ENCODE results near the gene MST1. TPM values are rescaled to one million over a fixed set of nuclear protein-coding genes. Genes with fewer than 3 reads are reported as not detected.
"Not testable (repeated sequence)": the region's sequence is repeated elsewhere in the genome, so short reads cannot be mapped to it uniquely, and the experiment has no call there.

Gene MST1
- polyA plus RNA-seq, 4 donors: 33.6 to 347 (median 113) TPM

DNA sequence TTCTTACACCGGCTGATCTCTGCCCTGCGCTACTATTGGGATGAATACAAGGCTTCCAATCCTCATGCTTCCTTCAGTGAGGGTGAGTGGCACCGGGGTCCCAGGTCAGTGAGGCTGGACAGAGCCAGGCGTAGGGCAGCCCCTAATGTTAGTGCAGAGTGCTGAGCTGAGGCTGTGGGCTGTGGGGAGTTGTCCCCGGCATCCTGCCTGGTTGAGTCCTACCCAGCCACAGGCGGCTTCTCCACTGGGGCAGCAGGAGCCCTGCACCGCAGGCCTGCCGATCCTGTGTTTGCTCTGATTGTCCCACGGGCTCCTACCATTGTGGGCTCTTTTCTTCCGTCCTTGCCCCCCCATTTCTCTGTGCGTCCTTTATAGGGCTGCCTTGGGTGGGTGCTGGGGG lies 13.4 kb upstream of the MST1 start:
- DNase-seq (ENCODE audit: low read depth in 4 of 4, low spot score in 3 of 4): no peak

DNA sequence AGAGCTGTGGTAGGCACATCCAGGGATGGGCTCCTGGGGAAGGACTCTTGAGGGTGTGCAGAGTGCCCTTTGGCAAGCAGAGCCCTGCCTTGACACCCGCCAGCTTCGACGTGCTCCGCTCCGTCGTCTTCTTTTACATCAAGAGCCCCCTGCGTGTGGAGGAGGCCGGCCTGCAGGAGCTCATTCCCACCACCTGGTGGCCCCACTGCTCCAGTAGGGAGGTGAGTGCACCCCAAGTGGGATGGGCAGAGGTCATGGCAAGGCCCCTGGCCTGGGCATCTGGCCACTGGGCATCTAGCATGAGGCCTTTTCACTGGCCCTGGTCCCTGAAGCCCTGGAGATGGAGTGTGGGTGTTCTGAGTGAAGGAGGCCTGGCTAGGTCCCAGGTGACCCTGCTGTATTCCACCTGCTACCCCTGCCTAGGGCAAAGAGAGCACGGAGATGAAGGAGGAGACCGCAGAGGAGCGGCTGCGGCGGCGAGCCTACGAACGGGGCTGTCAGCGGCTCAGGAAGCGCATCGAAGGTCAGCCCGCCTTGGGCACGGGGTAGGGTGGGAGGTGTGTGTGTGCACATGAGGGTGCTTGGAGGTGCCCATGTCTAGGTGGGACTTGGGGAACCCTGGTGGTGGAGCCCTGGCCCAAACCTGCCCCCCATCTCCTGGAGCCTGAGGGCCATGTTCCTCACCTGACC lies 12.3 kb upstream of the MST1 start:
- no peak for DNase-seq (ENCODE audit: low read depth in 4 of 4, low spot score in 3 of 4)

DNA sequence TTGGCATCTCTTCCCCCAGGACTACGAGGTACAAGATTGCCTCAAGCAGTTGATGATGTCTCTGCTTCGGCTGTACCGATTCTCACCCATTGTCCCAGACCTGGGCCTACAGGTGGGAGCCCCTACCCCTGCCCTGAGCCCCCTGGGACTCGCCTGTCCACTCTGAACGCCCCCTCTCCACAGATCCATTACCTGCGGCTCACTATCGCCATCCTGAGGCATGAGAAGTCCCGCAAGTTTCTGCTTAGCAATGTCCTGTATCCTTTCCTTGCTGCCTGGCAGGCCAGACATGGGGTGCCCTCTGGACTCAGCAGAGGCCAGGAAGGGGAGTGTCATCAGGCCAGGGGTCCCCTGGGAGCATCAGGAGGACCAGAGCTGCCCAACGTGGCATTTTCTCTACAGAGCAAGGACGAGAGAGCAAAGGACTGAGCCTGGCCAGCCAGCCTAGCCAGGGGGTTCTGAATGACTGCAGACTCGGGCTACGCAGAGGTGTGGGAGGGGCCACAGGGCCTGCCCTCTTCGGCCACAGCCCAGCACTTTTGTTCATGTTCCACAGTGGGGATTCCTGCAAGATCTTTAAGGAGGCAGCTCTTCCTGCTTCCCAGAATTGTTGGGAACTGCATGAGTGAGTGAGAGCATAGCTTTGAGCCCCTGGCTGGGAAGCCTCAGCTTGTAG lies 11.3 kb upstream of the MST1 start:
- DNase-seq (ENCODE audit: low read depth in 4 of 4, low spot score in 3 of 4): no peak

DNA sequence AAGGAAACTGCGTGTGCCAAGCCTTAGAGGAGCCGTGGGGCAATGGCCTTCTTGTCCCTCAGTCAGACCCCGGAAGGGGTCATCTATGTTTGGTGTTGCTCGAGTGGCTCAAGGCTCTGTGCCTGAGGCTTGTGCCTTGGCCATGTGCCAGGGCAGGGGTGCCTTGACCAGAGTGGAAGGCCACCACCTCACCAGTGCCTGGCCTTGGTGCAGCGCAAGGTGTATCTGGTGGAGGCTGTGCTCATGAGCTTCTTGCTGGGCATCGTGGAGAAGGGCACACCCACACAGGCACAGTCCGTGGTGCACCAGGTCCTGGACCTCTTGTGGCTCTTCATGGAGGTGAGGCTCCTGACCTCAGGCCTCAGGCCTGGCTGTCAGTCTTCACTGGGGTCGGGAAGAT lies 10.7 kb upstream of the MST1 start:
- DNase-seq (ENCODE audit: low read depth in 4 of 4, low spot score in 3 of 4): no peak

DNA sequence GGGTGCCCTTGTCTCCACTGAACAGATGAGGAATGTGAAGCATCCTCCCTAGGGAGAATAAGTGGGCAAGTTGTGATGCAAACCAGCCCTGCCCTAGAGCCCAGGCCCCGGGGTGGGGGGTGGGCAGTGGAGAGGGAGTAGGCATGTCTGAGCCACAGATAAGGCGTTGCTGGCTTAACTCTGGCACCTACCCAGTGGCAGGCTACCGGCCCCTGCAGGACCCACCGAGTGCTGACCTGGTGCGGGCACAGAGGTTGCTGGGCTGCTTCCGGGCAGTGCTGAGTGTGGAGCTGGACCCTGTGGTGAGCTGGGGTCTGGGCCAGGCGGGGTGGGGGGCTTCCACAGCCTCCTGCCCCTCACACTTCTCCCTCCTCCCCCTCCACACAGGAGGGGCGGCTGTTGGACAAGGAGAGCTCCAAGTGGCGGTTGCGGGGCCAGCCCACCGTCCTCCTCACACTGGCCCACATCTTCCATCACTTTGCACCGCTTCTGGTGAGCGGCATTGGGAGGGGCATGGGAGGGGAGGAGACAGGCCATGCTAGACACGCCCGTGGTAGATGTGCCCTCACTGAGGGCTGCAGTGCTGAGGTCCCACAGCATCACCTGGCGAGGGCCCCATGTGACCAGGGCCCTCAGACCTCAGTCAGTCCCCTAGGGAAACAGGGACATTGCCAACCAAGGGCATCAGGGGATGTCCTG lies 10.2 kb upstream of the MST1 start:
- no peak for DNase-seq (ENCODE audit: low read depth in 4 of 4, low spot score in 3 of 4)

DNA sequence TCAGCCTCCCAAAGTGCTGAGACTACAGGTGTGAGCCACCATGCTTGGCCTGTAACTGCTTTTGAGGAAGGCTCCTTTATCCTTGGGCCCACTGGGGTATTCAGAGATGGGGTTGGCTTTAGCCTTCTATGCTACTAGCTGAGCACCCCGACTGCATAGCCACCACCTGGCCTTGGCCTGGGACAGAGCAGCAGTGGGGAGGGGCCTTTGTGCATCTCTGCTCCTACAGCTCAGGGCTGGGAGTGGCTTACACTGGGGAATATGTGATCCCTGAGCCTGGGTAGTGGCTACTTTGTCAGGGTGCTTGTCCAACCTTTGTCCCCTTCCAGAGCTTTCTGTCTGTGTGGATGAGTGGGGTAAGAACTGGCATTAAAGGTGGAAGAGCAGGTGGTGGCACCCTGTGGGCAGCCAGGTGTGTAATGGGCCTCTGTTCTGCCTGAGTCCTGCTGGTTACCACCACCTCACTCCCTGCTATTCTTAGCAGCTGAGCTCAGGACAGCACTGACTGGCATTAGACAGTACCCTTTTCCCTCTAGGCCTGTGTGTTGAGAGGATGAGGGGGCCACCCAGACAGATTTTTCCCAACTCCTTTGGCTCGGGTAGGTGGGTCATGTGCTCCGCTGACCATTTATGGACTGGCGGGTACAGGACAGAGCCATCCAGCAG lies 6.2 kb upstream of the MST1 start:
- DNase-seq (ENCODE audit: low read depth in 4 of 4, low spot score in 3 of 4): not testable (repeated sequence)

DNA sequence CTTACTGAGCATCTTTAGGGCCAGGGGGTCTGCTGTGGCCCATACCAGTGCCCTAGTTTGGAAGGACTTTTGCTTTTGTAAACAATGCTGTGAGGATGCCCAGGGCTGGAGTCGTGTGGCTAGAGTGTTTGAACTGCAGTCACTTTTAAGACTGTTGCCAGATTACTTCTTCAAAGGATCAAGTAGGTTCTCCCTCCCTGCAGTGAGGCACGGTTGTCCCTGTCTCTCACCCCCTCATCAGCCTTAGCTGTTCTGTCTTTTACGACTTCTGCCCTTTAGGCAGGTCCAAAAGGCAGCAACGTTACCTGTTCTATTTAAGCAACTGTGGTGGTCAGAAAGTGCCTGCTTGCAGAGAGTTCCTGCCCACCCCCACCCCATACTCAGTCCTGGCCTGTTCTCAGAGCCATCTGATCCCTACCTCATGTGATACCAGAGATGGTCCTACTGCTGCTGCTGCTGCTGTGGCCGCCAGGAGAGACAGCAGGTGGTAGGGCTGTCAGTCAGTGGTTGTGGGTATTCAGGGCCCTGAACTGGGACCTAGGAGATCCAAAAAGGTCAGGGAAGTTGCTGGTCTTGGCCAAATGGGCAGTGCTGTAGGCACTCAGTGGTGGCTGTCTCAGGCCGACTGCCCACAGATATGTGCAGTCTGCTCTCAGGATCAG lies 5.3 kb upstream of the MST1 start:
- DNase-seq (ENCODE audit: low read depth in 4 of 4, low spot score in 3 of 4): not testable (repeated sequence)

DNA sequence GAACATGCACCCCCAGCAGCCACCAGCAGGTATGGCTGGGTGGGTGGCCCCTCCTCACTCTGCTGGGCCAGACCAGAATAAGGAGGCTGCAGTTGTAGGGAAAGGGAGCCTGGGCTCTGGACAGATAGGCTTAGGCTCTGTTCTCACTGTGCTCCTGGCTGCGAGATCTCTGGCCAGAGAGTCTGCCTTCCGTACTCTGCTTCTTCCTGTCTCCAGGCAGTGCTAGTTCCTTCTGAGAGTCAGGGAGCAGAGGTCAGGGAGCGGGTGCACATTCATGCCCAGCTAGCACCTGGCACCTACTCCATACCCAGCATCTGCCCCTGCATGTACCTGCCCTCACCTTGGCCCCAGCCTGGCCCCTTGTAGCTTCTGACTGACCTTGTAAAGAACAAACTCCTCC lies 2.2 kb upstream of the MST1 start:
- DNase-seq (ENCODE audit: low read depth in 4 of 4, low spot score in 3 of 4): not testable (repeated sequence)

DNA sequence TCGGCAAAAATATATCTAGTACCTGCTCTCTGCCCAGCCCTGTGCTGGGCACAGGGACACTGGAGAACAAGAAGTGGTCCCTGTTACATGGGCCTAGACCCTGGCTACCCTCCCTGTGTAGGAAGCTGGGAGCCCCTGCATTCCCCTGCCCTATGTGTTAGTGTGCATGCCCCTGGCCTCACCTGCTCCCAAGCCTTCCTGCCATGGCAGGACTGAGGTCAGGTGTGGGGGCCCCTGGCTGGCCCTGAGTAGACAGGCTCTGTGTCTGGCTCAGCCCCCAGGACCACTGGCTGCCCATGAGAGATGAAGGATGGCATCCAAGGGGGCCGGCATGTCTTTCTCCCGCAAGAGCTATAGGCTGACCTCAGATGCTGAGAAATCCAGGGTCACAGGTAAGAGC lies 1.6 kb upstream of the MST1 start:
- not testable (repeated sequence) for DNase-seq (ENCODE audit: low read depth in 4 of 4, low spot score in 3 of 4)

DNA sequence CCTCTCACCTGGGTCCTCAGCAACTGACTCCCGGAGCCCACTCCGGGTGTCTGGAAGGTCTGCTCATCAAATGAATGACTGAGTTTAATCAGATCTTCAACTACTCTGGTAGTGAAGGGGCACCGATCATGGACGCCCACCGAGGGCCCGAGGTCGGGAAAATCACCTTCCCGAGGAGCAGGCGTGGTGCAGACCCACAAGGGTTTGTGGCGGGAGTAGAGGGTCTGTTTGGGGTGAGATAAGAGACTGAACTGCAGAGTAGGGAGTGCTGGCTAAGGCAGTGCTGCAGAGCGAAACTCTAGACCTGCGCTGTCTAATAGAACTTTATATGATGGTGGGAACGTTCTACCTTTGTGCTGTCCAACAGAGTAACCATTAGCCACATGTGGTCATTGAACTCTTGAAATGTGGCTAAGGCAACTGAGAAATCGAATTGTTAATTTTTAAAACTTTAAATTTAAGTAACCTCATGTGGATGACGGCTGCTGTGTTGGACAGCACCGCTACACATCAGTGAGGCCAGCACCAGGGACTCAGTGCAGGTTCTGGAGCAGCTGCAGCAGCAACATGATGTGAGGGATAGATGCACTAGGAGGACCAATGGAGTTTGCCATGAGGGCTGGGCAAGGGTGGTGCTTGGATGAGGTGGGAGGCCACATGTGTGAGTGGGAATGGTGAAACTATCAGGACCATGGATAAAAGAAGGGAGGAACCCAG lies 792 bp upstream of the MST1 start:
- DNase-seq (ENCODE audit: low read depth in 4 of 4, low spot score in 3 of 4): not testable (repeated sequence)

DNA sequence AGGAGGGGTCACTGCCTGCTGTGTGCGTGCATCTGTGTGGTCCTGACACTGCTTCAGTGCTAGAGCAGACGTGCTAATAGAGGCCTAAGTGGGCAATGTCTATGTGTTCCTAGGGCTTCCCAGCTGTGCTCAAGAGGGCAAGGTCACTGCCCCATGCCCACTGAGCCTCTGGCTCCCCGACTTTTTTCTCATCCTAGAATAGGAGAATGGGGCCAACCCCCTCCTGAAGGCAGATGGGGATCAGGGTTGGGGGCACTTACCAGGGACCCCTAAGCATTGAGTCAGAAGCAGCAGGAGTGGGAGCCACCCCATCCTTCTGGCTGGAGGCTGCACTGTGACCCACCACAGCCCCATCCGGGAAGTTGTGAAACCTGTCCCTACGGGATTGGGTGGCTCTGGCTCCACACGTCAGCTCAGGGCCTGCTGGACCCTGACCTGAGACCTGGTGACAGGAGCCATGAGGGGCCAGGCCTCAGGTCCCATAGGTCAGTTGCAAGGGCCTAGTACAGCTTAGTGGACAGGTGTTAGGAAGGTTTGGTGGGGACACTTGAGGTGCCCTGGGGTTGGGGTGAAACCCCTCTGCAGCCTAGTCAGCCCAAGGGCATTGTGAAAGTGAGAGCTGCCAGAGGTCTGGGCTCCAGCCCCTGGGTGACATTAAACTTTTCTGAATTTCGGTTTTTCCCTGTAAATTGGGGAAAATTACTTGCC lies 782 bp downstream of the MST1 start:
- not testable (repeated sequence) for DNase-seq (ENCODE audit: low read depth in 4 of 4, low spot score in 3 of 4)

DNA sequence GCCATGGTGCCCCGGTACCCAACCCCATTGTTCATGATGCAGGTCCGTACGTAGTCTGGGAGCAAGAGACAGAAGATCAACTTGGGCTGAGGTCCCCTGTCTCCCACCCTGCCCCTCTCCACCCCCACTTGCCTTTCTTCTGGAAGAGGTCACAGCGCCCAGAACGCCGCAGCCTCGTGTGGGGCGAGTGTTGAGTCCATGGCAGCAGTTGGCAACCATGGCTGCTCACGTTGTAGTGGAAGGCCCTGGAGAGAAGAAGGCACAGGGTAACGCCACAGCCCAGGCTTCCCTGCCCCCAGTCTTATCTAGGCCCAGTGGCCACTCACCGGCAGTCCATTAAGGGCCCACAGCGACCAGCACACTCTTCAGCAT lies 1.9 kb downstream of the MST1 start:
- DNase-seq (ENCODE audit: low read depth in 4 of 4, low spot score in 3 of 4): not testable (repeated sequence)

DNA sequence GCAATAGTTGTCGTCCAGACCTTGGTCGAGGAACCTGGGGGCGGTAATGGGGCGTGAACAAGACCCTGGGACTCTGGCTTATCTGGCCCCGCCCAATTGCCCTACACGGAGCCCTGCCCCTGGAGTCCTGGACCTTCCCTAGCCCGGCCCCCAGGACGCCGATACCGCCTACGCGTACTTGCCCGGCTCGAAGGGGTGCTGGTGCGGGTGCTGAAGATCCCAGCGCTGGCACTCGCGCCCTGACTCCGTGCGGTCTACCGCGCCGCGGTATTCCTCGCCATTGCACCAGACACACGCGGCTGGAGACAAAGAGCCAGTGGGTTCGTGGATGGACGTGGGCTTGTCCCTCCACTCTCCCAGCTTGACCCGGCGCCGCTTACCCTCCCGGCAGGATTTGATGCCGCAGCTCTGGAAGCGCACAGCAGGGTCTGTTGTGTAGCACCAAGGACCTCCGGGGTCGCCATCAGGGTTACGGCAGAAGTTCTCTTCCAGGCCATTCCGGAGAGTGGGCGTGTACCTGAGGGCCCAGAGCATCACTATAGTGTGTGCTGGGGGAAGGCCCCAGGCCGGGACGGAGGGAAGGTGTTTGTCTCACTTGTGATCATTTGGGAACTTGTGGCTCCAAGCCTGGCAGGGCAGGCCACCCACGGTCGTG lies 2.4 kb downstream of the MST1 start:
- not testable (repeated sequence) for DNase-seq (ENCODE audit: low read depth in 4 of 4, low spot score in 3 of 4)

DNA sequence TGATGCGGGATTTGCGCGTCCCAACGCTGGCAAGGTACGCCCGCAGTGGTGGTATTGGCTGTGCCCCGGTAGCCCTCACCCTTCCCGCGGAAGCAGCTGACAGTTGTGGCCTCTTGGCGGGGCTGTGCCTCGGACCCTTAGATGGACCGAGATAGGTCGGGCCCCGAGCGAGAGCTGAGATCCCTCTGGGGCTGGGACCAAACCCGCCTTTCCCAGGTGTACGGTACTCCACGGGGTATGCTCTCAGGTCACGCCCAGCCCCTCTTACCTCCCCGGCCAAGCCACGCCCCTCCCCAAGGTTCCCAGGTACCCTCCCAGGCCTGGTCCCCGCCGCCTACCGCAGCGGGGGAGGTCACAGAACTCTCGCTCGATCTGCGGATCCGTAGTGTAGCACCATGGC lies 2.9 kb downstream of the MST1 start:
- DNase-seq (ENCODE audit: low read depth in 4 of 4, low spot score in 3 of 4): not testable (repeated sequence)

DNA sequence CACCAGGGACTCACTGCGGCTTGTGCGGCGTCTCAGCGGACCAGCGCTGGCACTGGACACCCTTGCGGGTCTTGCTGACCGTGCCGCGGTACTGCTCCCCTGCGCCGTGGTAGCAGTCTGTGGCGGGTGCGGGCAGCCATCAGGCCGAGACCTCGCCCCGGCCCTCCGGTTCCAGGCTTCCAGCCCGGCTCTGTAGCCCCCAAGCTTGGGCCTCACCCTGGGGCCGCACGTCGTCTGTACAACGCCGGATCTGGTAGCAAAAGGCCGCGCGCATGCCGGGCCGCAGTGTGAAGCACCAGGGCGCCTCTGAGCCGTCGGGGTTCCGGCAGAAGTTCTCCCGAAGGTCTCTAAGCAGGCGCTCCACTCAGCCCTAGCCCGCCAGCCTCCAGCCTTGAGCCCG lies 3.4 kb downstream of the MST1 start:
- not testable (repeated sequence) for DNase-seq (ENCODE audit: low read depth in 4 of 4, low spot score in 3 of 4)

DNA sequence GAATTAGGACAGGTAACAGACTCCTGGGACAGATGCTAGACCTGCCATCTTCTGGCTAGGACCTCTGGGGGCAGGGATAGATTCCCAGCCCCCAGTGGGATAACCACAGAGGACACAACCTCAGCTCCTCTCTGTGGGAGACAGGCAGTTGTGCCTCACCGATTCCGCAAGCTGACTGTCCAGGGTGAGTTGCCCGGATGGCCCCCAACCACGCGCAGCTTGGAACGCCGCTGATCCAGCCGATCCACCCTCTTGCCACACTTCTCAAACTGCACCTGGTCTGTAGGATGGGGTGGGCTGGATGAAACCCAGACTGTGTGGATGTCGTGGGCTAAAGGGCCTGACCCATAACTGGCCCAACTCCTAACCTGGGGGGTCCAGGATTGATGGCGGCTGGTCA lies 4.2 kb downstream of the MST1 start:
- DNase-seq (ENCODE audit: low read depth in 4 of 4, low spot score in 3 of 4): not testable (repeated sequence)

DNA sequence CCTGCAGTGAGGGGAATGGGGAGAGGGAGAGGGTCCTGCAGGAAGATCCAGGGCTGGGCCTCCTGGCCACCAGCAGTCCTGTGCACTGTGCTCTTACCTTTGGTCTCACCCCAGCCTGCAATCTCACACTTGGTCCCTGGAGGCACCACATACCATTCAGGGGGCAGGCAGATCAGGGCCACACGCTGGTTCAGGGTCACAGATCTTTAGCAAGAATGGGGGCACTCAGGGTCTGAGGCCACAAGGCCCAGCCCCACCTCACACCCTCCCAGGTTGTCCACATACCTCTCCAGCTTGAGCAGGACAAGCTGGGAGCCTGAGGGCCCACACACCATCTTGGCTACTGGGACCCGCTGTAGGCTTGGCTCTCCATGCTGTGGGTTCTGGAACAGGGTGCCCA lies 4.8 kb downstream of the MST1 start:
- not testable (repeated sequence) for DNase-seq (ENCODE audit: low read depth in 4 of 4, low spot score in 3 of 4)

DNA sequence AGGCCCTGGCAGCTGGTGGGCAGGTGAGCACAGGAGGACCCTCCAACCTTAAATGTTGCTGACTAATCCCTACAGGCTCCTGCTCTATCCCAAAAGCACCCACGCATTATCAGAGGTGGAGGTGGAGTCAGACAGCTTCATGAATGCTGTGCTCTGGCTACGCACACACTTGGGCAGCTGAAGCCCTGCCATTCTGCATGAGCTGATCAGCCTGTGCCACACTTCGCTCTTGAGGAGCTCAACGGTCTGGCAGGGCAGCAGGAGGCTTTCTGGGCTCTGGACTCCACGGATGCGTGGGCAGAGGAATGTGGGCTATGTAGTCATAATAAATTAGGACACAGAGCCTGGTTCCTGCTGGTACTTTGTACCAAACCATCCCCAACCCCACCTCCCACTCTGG lies 6.1 kb downstream of the MST1 start:
- DNase-seq (ENCODE audit: low read depth in 4 of 4, low spot score in 3 of 4): no peak

DNA sequence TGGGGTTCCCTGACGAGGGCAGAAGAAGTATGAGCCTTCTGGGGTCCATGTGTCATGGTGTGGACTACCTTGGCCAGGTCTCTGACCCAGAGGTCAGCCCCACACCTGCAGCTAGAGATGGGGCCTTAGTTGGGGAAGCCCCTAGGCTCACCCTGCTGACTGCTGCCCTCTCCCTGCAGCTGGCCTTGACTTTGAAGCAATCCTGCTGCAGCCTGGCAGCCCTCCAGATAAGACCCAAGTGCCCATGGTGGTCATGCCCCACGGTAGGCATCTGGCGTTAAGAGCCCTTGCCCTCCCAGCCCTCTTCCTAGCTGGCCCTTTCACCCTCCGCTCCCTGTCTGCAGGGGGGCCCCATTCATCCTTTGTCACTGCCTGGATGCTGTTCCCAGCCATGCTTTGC lies 7.7 kb downstream of the MST1 start:
- DNase-seq (ENCODE audit: low read depth in 4 of 4, low spot score in 3 of 4): no peak
